Spleen (tissue), 7 donors: ENCODE measurements around the gene H1-8.

ENCODE experiments used
- POLR2A ChIP-seq, 3 donors: fragments of 450-650 bp; IDR thresholded peaks; one replicate each; pipeline ENCODE4 v1.5.1; 2017; ENCODE audit warnings: antibody characterized with exemption in 3 of 3, mild to moderate bottlenecking in 1 of 3
- POLR2AphosphoS5 ChIP-seq, 3 donors: sonication (generic); formaldehyde crosslinking; IDR thresholded peaks; one replicate each; pipeline ENCODE4 v1.5.1; 2017; ENCODE audit warnings: antibody characterized with exemption in 3 of 3
- TF ChIP-seq, protein P1 (sequence below), 11 experiments: fragments of 200-600 bp in 7 of 11; fragments of 450-650 bp in 4 of 11; sonication (generic) in 4 of 11; IDR thresholded peaks in 8 of 11; conservative IDR thresholded peaks in 3 of 11; 1 replicate in 7 of 11; 2 replicates in 4 of 11; pipeline versions ENCODE4 v1.4.0 to v1.8.0; 2016 to 2021; ENCODE audit warnings: antibody characterized with exemption in 11 of 11, inconsistent platforms in 4 of 11, mild to moderate bottlenecking in 1 of 11
- donor health status: DM: no; HTN: no; CAD: no; lungs with moderate emphysema.
- donor health status: DM: no; HTN: no; CAD: no.
- donor health status: DM: no; HTN: no; CAD: no.

DNA sequence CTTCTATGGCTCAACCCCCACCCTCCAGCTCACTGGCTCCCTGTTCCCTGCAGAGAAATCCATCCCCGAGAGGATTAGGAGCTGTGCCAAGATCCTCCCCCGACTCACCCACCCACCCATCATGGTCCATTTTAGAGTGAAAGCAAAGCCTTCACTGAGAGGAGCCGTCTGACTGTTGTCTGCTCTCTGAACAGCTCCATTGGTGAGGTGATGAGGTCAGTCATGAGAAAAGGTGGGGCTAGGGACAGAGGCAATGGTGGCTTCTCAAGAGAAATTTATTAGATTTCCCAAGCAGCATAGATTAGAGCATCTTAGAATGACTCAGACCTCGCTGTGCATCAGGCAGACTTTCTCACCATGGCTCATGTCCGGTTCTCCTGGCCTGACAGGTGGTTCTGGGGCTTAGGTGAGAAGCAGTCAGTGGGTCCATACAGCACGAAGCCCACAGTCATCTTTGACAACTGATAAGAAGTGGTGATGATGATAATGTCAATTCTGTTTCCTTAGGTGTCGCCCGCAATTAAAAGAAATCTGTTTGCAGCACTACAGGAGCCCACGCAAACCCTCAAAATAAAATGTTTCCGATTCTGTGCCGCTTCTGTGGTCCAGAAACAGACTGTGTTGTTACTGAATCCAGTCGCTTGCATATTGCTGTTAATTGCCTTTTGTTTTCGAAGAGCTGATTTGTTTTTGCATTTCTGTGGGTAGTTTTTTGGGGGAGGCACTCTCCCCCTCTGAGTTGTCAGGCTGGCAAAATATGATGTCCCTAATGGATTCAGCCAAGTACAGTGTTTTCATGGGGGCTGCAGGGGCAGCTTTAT, 39.3 kb upstream of the H1-8 start:
- TF ChIP-seq, protein P1, sequence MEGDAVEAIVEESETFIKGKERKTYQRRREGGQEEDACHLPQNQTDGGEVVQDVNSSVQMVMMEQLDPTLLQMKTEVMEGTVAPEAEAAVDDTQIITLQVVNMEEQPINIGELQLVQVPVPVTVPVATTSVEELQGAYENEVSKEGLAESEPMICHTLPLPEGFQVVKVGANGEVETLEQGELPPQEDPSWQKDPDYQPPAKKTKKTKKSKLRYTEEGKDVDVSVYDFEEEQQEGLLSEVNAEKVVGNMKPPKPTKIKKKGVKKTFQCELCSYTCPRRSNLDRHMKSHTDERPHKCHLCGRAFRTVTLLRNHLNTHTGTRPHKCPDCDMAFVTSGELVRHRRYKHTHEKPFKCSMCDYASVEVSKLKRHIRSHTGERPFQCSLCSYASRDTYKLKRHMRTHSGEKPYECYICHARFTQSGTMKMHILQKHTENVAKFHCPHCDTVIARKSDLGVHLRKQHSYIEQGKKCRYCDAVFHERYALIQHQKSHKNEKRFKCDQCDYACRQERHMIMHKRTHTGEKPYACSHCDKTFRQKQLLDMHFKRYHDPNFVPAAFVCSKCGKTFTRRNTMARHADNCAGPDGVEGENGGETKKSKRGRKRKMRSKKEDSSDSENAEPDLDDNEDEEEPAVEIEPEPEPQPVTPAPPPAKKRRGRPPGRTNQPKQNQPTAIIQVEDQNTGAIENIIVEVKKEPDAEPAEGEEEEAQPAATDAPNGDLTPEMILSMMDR (IDR thresholded peaks at IDR 0.05 in 8 of 11, conservative IDR thresholded peaks at IDR 0.05 in 3 of 11): no peak
- TF ChIP-seq POLR2AphosphoS5 (IDR thresholded peaks at IDR 0.05): no peak
- TF ChIP-seq POLR2A (IDR thresholded peaks at IDR 0.05): no peak
